GM23248 (cell line): Measurements from ENCODE around the gene ZC3H12D. TPM values are rescaled to one million over a fixed set of nuclear protein-coding genes. Genes with fewer than 3 reads are reported as not detected.

ENCODE experiments used
- DNase-seq: peaks from one replicate; pipeline ENCODE4 v3.0.0-alpha.2; 2015
- H2AFZ ChIP-seq: fragments of 200-600 bp; sonication (generic); 2 replicates; pipeline ENCODE4 v1.6.1; 2016; ENCODE audit warnings: antibody characterized with exemption
- H3F3A ChIP-seq: fragments of 200-600 bp; sonication (generic); 2 replicates; pipeline ENCODE4 v1.6.1; 2016; ENCODE audit warnings: mild to moderate bottlenecking, antibody characterized with exemption, mixed run types; ENCODE audit not compliant: insufficient read depth
- H3K27ac ChIP-seq: fragments of 200-600 bp; sonication (generic); 2 replicates; pipeline ENCODE4 v1.5.1; 2016; ENCODE audit warnings: mild to moderate bottlenecking
- H3K27me3 ChIP-seq: fragments of 200-600 bp; sonication (generic); replicated peaks from 2 replicates; pipeline ENCODE4 v1.6.1; 2016; ENCODE audit warnings: mild to moderate bottlenecking; ENCODE audit not compliant: insufficient read depth
- H3K36me3 ChIP-seq: fragments of 200-600 bp; sonication (generic); 2 replicates; pipeline ENCODE4 v1.6.1; 2016; ENCODE audit warnings: low read depth, mild to moderate bottlenecking
- H3K4me1 ChIP-seq: fragments of 200-600 bp; sonication (generic); 2 replicates; pipeline ENCODE4 v1.6.1; 2016; ENCODE audit warnings: mild to moderate bottlenecking; ENCODE audit not compliant: insufficient read depth
- H3K4me2 ChIP-seq: fragments of 200-600 bp; sonication (generic); one replicate; pipeline ENCODE4 v1.6.1; 2016; ENCODE audit warnings: mild to moderate bottlenecking; ENCODE audit not compliant: unreplicated experiment
- H3K4me3 ChIP-seq: fragments of 200-600 bp; sonication (generic); 2 replicates; pipeline ENCODE4 v1.5.1; 2016; ENCODE audit warnings: mild to moderate bottlenecking
- H3K79me2 ChIP-seq: fragments of 200-600 bp; sonication (generic); 2 replicates; pipeline ENCODE4 v1.6.1; 2016; ENCODE audit warnings: mild to moderate bottlenecking; ENCODE audit not compliant: insufficient read depth
- H3K9ac ChIP-seq: fragments of 200-600 bp; sonication (generic); 2 replicates; pipeline ENCODE4 v1.6.1; 2016; ENCODE audit warnings: mild to moderate bottlenecking
- H3K9me2 ChIP-seq: fragments of 200-600 bp; sonication (generic); 2 replicates; pipeline ENCODE4 v1.6.1; 2016; ENCODE audit warnings: mixed run types, mild to moderate bottlenecking, moderate library complexity; ENCODE audit not compliant: insufficient read depth
- H3K9me3 ChIP-seq: fragments of 200-600 bp; sonication (generic); one replicate; pipeline ENCODE4 v1.6.1; 2017; ENCODE audit warnings: low read depth
- H4K20me1 ChIP-seq: fragments of 200-600 bp; sonication (generic); 2 replicates; pipeline ENCODE4 v1.6.0; 2016; ENCODE audit not compliant: insufficient read depth
- EZH2 ChIP-seq: fragments of 200-600 bp; sonication (generic); IDR thresholded peaks from 2 replicates; pipeline ENCODE4 v1.6.1; 2018; ENCODE audit warnings: antibody characterized with exemption, mild to moderate bottlenecking; ENCODE audit not compliant: insufficient read depth, poor library complexity, severe bottlenecking
- EZH2phosphoT487 ChIP-seq: fragments of 200-600 bp; sonication (generic); IDR thresholded peaks from 2 replicates; pipeline ENCODE4 v1.6.1; 2018; ENCODE audit warnings: antibody characterized with exemption, moderate library complexity, mild to moderate bottlenecking, low read depth; ENCODE audit not compliant: insufficient read depth
- WGBS, 2 experiments: methylation state at CpG; one replicate each; pipeline ENCODE4 v1.1.6; 2015 to 2017; ENCODE audit warnings: low lambda C conversion rate in 2 of 2, low coverage in 1 of 2; ENCODE audit errors: missing lambda C conversion rate in 2 of 2; 5-methylcytosine and 5-hydroxymethylcytosine counted together
- in situ Hi-C: fragments of 300-500 bp; cut with MboI; formaldehyde crosslinking; loops from 2 replicates; pipeline ENCODE4 v1.15.0; 2020
- polyA plus RNA-seq: library from polyadenylated mRNA; unstranded; fragments of >200 nt; fragmentation: Nextera tagmentation; extraction: Ambion mirVana; gene quantifications from 2 replicates; pipeline ENCODE4 v1.2.1, GENCODE V29; 2016
- total RNA-seq: library from RNA; depleted of rRNA; stranded (reverse); fragments of >200 nt; shearing (Covaris generic); gene quantifications from 2 replicates; pipeline ENCODE4 v1.2.3, GENCODE V29; 2014

The ZC3H12D gene
- total and polyA plus RNA-seq, 2 experiments from 2014 or later: 0.54 TPM; not detected in 1

DNA sequence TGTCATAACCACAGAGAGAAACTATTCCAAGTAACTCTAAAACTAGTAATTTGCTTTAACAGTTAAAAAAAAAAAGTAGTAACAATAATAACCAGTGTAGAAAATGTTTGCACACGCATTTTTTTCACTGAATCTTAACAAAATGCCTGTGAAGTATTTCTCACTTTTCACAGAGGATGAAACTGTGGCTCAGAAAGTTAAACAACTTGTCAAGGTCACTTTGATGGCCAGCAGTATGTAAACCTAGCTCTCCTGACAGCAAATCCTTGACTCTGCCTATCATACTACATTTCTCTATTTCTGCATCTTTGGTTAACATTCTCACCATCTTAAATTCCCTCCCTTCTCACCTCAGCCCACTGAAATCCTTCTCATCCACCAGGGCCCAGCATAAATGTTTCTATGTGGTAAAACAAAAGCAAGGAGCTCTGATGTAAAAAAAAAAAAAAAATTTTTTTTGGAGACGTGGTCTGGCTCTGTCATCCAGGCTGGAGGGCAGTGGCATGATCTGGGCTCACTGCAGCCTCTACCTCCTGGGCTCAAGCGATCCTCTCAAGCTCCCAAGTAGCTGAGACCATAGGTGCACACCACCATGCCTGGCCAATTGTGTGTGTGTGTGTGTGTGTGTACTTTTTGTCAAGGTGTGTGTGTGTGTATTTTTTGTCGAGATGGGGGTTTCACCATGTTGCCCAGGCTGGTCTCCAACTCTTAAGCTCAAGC, 26.1 kb upstream of the ZC3H12D start:
- Histone ChIP-seq H4K20me1 (no peaks in the 10 kb centered on the region), H3K4me2 (no peak overlapping the region), H3K4me1 (no peaks in the 10 kb centered on the region), H2AFZ (no peak overlapping the region), H3K36me3 (peaks cover 18% of the 10 kb centered on the region), H3F3A (no peaks in the 10 kb centered on the region), H3K9me3 (no peaks in the 10 kb centered on the region), H3K9me2 (no peaks in the 10 kb centered on the region), H3K27me3 (no peaks in the 10 kb centered on the region), H3K9ac (no peak overlapping the region), H3K27ac (no peak overlapping the region), H3K4me3 (no peak overlapping the region), H3K79me2 (peaks cover 16% of the 10 kb centered on the region)
- in situ Hi-C loops: loop anchor here (10.0 kb wide), 1 partner anchor 476 kb away; no protein-coding TSS in a partner anchor
- DNase-seq: no peak
- TF ChIP-seq EZH2phosphoT487: no peak
- WGBS, 2 experiments: 96 to 99% methylated on average over 4 of the region's 4 CpGs

DNA sequence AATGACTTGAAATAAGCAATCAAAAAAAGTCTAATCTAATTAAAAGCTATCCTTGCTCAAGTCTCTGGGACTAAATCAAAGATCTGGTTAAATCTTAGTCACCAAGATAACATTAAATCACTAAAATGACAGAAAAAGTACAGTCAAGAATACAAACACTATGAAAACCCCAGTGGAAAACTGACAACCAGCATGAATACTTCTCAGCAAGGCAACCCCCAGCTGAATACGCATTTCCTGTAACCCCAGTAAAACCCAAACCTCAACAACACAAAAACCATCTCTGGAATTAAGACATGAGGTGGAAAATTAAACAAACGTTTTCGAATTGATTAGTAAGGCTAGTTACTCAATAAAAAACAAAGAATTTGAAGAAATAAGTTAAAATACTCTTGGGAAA, 23.7 kb upstream of the ZC3H12D start:
- H3K36me3 ChIP-seq: peaks cover 38% of the 10 kb centered on the region

DNA sequence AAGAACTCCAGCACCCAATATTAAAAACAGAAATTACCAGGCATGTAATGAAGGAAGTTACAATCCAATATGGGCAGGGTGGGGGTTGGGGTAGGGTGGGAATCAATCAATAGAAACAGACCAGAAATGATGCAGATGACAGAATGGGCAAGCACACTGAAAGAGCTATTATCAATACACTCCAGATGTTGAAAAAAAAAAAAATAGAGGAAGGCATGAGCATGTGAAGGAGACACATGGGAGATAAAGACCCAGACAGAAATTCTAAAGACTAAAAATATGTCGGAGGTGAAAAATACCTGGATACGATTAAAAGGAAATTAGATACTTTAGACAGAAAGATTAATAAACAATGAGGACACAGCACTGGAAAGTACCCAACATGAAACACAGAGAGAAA, 19.1 kb upstream of the ZC3H12D start:
- no peak for TF ChIP-seq EZH2phosphoT487
- no peak overlapping the region for H3K27ac ChIP-seq
- H3K4me2 ChIP-seq: no peak overlapping the region
- H3K9me2 ChIP-seq: no peaks in the 10 kb centered on the region
- DNase-seq: no peak
- peaks cover 2% of the 10 kb centered on the region; the same call in 1 of the 2 replicates for H3F3A ChIP-seq
- WGBS, 2 experiments: 95% methylated on average over 2 of the region's 2 CpGs
- no peaks in the 10 kb centered on the region for H3K27me3 ChIP-seq
- H3K79me2 ChIP-seq: 0 out of 2 replicates have a peak, but pooled peaks cover 4% of the 10 kb centered on the region
- H3K36me3 ChIP-seq: peaks cover 20% of the 10 kb centered on the region
- H2AFZ ChIP-seq: no peak overlapping the region
- no peaks in the 10 kb centered on the region for H3K9me3 ChIP-seq
- H3K9ac ChIP-seq: no peak overlapping the region
- in situ Hi-C loops: no loop called here
- no peaks in the 10 kb centered on the region for H4K20me1 ChIP-seq
- H3K4me1 ChIP-seq: 0 out of 2 replicates have a peak, but pooled peaks cover 1% of the 10 kb centered on the region
- H3K4me3 ChIP-seq: no peak overlapping the region

More for the DNA sequence above, 23.7 kb upstream of the ZC3H12D start:
- H3K4me2 ChIP-seq: no peak overlapping the region
- no peak overlapping the region for H3K4me3 ChIP-seq
- H3K4me1 ChIP-seq: no peaks in the 10 kb centered on the region
- no peak overlapping the region for H3K9ac ChIP-seq
- H3K27ac ChIP-seq: no peak overlapping the region
- H2AFZ ChIP-seq: no peak overlapping the region
- H3K27me3 ChIP-seq: no peaks in the 10 kb centered on the region
- TF ChIP-seq EZH2phosphoT487 (no peak), EZH2 (no peak)
- DNase-seq: no peak
- H4K20me1 ChIP-seq: no peaks in the 10 kb centered on the region
- no peaks in the 10 kb centered on the region for H3F3A ChIP-seq
- no peaks in the 10 kb centered on the region for H3K9me3 ChIP-seq
- H3K79me2 ChIP-seq: 0 out of 2 replicates have a peak, but pooled peaks cover 4% of the 10 kb centered on the region
- in situ Hi-C loops: no loop called here
- WGBS, 2 experiments: 70 to 77% methylated on average over 3 of the region's 3 CpGs
- H3K9me2 ChIP-seq: no peaks in the 10 kb centered on the region

DNA sequence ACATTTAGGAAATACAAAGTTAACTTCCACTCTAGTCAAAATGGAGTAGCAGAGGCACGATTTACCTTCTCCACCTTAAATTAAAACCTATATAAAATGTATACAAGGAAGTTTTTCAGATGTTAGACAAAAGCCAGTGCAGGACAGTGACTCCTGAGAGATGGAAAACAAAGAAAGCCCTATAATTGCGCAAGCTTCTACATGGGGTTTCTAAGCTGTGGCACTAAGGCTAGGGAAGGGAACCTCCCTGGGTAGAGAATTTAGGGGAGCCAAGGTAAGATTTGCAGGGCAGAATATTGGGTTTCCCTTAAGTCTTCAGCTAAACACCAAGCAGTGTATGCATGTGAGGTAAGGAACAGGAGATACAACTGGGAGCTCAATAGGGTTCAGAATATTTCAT, 18.5 kb upstream of the ZC3H12D start:
- H2AFZ ChIP-seq: no peak overlapping the region
- H3K79me2 ChIP-seq: 0 out of 2 replicates have a peak, but pooled peaks cover 4% of the 10 kb centered on the region
- 94 to 96% methylated on average over 2 of the region's 2 CpGs for WGBS, 2 experiments
- in situ Hi-C loops: no loop called here
- H4K20me1 ChIP-seq: no peaks in the 10 kb centered on the region
- H3K36me3 ChIP-seq: peaks cover 20% of the 10 kb centered on the region
- H3K4me3 ChIP-seq: no peak overlapping the region
- no peaks in the 10 kb centered on the region for H3K9me2 ChIP-seq
- peaks cover 8% of the 10 kb centered on the region; the same call in 1 of the 2 replicates for H3F3A ChIP-seq
- no peak overlapping the region for H3K27ac ChIP-seq
- TF ChIP-seq EZH2phosphoT487 (no peak), EZH2 (no peak)
- no peak overlapping the region for H3K9ac ChIP-seq
- 0 out of 2 replicates have a peak, but pooled peaks cover 6% of the 10 kb centered on the region for H3K4me1 ChIP-seq
- no peak overlapping the region for H3K4me2 ChIP-seq
- no peak for DNase-seq
- H3K27me3 ChIP-seq: no peaks in the 10 kb centered on the region
- H3K9me3 ChIP-seq: no peaks in the 10 kb centered on the region
